G401.6 (cell line): Measurements from ENCODE around the gene FUT4.
"Not testable (repeated sequence)": the region's sequence is repeated elsewhere in the genome, so short reads cannot be mapped to it uniquely, and the experiment has no call there.

Experiments used
- FAIRE-seq: peaks from 2 replicates; lab custom pipeline; 2012; peaks lifted over from hg19 to GRCh38; lab: Jason Lieb, UNC

FUT4 gene

DNA sequence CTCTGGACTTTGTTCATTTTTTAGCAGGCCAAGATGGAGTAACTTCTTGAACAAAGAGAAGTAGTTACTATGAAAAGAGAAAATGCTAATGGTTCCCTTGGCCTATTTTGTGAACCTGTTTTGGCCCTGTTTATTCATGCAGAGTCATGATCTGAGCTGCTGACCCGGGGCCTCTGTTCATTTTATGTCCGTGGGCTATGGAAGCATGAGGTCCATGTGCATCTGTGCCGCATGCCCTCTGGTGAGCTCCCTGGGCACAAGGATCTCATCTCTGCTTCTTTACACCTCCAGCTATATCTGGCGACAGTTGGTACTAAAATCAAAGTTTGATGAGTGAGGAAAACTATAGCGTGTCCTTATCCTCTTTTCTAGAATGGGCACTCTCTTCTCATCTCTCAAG is 24.5 kb downstream of the FUT4 start:
- no peak for FAIRE-seq

DNA sequence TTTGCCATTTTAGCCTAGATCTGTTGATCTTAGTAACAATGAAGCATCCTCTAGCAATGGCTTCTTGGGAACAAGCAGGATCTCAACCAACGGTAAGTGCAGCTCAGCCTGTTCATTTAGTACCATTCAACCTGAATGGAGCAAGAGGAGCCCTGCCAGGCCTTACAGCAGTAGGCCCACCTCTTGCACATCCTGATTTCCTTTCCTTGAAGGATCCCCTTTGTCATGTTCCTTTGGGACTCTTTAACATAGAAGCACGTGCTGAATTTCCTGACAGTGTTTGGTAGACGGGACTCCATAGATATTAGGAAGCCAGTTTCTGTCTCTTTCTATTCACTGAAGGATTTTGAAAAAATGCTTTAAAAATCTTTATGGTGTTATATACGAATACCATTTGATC is 25.0 kb downstream of the FUT4 start:
- no peak for FAIRE-seq

DNA sequence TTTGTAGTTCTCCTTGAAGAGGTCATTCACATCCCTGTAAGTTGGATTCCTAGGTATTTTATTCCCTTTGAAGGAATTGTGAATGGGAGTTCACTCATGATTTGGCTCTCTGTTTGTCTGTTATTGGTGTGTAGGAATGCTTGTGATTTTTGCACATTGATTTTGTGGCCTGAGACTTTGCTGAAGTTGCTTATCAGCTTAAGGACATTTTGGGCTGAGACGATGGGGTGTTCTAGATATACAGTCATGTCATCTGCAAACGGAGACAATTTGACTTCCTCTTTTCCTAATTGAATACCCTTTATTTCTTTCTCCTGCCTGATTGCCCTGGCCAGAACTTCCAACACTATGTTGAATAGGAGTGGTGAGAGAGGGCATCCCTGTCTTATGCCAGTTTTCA is 29.3 kb downstream of the FUT4 start:
- FAIRE-seq, result not testable (repeated sequence)

DNA sequence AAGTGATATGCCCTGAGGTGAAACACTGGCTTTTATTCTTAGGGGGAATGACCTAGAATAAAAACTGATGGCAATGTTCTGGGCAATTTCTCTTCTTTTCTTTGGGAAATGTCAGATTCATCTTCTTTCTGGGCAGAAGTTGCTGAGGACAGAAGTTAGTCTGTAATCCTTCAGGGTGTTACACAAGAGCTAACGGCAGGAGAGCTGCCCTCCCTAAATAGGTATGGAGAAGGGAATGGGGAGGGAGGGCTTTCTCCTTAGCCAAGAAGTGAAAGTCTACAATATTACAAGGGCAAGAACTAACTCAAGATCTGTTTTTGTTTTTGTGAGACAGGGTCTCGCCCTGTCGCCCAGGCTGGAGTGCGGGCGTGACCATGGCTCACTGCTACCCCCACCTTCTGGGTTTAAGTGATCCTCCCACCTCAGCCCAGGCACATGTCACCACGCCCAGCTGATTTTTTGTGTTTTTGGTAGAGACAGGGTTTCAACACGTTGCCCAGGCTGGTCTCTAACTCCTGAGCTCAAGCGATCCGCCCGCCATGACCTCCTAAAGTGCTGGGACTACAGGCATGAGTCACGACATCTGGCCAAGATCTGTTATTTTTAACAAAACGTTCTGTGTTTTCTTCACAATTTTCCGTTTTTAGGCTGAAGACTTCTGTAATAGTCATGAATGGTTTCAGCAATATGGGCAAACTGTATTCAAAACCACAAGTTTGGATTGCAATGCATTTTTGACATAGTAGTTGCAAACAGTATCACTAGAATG is 30.7 kb downstream of the FUT4 start:
- no peak for FAIRE-seq

DNA sequence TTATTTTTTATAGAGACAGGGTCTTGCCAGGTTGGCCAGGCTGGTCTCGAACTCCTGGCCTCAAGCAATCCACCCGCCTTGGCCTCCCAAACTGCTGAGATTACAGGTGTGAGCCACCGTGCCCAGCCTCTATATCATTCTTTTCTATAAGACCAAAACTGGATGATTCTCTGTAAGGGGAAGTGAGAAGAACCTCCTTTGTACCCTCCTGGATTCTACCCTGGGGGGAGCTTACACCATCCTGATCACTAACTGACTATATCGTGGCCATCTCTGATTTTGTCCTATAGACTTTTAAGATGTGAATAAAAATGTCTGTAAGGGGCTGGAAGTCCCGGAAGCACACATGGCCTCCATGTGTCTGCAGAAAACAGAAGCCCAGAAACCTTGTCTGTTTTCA is 32.6 kb downstream of the FUT4 start:
- FAIRE-seq, result no peak

DNA sequence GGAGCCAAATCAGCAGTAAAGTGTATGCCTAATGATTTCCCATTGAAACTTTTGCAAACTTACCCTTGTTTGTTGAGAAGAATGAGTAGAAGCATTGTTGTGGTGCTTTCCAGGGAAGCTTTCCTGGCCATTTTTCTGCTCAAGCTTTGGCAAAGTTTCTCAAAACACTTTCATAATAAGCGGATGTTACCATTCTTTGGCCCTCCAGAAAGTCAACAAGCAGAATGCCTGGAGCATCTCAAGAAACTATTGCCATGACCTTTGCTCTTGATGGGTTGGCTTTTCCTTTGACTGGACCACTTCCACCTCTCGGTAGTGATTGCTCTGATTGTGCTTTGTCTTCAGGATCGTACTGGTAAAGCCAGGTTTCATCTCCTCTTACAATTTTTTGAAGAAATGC is 34.1 kb downstream of the FUT4 start:
- no peak for FAIRE-seq

DNA sequence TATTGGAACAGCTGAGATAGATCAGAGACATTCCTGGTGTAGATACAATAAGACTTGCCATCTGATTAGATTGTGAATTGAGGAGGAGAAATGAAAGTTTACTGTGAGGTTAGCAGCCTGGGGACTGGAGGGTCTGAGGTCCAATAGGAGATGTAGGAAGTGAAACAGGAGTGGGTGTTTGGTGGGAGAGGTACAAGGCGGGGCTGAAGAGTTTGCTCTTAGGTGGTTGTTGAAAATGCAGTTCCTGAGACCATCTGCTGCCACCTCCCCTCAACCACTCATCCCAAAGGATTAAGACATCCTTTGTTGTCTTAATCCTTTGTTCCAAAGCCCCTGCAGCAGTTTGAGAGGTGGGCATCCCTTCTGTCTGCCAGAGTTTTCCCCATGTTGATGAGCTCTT is 38.2 kb downstream of the FUT4 start:
- no peak for FAIRE-seq

DNA sequence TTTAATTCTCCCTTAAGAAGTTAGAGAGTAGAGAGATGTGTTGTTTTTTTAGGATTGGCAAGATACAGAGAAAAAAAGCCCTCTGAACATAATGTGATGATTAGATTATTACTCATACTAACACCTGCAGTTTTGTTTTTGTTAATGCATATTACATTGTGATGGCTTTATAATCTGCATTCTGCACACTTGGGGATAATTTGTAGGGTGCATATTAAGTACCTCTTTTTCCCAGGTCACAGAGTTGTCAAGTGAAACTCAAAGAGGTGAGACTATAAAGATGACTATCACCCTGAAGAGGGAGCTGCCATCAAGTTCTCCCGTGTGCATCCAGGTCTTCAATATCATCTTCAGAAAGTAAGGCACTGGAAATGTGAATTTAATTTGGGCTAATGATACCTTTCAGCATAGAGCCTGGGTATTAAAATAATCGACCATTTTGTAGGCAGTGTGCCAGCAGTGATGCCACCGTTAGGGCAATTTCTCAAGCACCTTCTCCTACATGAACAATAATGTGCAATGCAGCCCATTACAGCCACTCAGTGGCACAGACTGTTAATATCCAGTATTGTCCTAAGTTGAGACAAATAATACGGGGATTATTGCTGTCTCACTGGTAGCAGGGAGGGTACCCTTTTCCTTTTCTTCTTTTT is 39.6 kb downstream of the FUT4 start:
- FAIRE-seq, result no peak

DNA sequence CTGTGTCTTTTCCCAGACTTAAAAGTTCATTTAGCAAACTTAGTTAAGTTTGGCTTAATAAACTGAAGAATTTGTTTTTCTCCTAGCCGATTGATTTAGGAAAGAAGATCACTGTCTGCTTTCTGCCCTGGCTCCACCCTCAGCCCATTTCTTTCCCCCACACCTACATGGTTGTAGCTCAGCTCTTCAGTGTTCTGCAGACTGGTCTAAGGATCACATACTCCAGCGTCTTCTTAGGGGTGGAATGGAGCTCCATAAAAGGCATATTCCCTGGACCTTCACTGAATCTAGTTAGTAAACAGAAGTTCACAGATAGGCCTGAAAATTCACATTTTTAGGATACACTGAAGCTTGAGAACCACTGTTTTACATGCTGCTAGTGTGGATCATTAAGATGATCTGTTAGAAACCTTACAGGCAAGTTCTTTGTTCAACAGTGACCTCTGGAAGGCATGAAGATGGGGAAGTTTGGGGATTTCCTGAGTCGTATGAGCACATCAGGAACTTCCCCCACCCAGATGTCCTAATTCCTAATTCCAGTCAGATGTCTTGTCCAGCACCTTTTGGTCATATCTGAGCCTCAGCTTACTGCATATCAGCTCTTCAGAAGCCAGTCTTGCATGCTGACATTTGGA is 40.3 kb downstream of the FUT4 start:
- FAIRE-seq, result no peak

DNA sequence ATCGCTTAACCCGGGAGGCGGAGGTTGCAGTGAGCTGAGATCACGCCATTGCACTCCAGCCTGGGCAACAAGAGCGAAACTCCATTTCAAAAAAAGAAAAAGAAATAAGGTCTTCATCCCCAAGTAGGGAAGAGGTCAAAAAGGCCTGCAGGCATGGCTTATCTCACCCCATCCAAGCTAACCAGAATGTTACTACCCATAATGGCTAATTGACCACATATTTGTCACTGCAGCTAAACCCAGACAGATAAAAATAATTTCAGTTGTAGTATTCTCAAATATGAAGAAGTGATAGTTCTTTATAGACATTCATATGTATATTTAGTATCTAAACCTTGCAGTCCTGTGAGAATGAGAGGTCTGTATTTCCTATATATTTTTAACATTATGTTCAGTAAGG is 41.3 kb downstream of the FUT4 start:
- no peak for FAIRE-seq

DNA sequence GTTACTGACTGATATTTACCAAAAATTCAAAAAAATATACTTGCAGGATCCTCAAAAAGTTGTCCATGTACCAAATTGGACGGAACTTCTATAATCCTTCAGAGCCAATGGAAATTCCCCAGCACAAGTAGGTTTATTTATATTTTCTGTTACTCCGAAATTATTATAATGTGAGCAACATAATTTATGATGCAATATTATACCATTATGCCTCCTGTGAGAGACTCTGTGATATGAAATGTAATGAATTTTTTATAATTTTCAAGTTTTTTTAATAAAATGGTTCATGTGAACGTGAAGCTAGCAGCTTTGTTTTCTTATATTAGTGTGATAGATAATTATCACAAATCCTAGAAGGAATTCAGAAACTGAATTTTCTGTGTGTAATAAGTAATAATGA is 41.7 kb downstream of the FUT4 start:
- FAIRE-seq, result no peak

DNA sequence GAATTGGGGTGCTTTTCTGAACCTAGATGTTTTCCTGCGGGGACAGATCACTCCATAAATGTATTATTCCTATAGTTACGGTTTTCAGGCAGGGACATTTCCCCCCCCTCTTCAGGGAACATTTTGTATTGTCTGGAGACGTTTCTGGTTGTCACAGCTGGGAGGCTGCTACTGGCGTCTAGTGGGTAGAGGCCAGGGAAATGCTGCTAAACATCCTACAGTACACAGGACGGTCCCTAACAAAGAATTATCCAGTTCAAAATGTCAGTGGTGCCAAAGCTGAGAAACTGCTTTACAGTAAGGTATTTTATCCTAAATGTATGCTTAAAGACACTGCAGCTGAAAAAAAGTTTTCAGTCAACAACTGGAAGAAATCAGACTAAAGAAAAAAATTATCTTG is 42.8 kb downstream of the FUT4 start:
- FAIRE-seq, result no peak

DNA sequence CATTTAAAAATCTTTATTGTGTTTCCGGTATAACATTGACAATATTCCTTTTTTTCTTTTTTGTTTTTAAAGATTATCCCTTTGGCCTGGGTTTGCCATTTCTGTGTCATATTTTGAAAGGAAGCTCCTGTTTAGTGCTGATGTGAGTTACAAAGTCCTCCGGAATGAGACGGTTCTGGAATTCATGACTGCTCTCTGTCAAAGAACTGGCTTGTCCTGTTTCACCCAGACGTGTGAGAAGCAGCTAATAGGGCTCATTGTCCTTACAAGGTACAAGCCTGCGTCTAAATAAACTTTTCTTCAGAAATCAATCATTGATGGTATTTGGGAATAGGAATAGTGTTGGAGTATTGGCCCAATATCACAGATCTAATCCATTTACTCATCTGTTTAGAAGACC is 43.3 kb downstream of the FUT4 start:
- FAIRE-seq, result no peak

DNA sequence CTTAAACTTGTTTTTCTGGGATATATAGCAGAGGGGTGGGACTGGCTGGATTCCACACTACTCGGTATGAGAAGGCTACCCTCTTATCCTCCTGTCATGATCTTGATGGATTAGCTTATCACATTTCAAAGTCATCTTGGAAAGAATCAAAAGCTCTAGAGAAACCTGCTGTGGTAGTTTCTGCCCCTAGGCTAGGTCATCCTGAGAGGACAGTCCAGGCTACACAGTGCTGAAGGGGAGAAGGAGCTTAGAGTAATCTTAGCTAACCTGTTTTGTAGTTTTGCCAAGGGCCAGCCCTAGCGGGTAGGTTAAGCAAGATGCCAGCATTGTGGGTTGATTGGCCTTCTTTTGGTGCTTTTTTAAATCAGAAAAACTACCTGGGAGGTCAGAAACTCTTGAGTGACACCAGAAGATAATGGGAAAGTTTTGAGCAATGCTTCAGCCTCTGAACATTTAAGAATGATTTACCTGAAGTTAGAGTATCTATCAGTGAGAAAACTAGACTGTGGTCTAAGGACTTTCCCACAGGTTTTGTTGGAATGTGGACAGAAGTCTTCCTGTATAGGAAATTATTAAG is 44.7 kb downstream of the FUT4 start:
- no peak for FAIRE-seq

DNA sequence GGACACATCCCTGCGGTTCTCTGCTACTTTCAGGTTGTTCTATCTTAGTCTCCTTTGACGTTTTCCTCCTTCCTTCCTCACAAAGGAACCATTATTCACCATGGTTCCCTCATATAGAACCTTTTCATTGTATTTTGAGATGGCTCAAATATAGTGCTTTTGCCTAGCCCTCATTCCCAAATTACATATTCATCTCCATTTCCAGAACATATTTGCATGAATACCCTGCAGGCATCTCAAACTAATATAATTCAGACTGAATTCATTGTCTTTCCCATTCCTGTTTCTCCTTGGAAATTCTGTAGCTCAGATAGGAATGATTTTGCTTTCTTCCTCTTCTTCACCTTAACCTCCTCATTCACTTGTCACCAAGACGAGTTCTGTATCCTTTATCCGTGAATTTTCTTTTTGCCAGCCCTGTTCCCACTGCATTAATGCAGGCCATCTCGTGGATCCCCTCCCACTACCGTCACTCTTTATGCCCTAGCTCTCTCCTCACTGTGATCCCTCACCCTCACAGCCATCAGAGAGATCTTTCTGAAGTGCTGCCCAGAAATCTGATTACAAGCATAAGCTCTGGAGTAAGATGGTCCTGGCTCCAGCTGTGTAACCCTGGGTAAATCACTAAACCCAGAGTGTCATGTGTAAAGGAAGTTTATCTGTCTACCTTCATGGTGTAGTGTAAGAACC is 46.8 kb downstream of the FUT4 start:
- FAIRE-seq, result no peak

DNA sequence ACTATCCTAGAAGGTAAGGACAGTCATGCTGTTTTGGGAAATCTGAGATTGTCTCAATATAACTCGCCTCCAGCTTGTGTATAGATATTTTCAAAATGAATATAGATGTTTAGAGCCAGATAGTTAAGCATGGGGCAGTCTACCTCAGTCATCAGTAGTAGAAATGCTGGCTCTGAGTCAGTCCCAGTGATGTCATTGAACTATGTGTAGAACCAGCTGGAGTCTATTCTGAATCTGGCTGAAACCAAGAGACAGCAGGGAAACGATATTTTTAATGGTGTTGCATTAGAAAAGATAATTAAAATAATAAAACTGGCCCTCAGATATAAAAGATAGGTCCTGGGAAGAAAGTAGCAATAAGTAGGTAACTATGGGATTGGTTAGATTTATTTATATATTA is 49.3 kb downstream of the FUT4 start:
- no peak for FAIRE-seq

DNA sequence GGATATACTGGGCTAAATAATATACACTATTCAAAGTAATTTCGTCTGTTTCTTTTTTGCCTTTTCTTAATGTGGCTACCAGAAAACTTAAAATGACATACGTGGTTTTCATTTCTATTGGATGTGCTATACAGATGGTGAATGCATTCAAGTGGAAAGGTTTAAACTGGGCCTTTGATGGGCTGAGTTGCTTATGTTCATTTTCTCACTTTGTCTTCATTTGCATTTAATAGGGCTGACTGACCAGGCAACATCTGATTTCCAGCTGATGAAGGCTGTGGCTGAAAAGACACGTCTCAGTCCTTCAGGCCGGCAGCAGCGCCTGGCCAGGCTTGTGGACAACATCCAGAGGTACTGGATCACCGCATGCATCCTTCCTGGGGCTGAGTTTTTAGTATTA is 51.4 kb downstream of the FUT4 start:
- no peak for FAIRE-seq

DNA sequence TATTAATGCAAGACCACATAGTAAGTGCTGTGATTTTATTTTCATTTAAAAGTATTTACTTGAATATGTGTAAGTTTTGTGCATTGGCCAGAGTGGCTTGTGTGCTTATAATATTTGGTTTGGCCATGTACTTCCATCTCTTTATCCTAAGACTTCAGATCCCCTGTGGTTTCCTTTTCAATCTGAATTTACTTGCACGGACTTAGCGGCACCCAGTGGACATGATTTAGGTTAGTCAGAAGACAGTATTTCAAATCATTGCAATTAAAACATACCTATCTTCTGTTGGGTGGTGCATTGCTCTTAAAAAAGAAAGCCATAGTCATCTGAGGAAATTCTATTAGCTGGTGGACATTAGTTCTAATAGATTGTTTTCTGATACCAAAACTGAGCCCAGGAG is 54.2 kb downstream of the FUT4 start:
- FAIRE-seq, result no peak
